NCI-H748 (cell line): Measurements from ENCODE around the gene KRTAP4-7.
"Not testable (repeated sequence)": the region's sequence is repeated elsewhere in the genome, so short reads cannot be mapped to it uniquely, and the experiment has no call there.

Experiments used
- DNase-seq: peaks from one replicate; lab custom pipeline; 2025; ENCODE audit not compliant: unreplicated experiment; lab: John Stamatoyannopoulos, UW

The KRTAP4-7 gene

GRCh38 chr17:41084100-41084856 is at the start of gene KRTAP4-7:
Gene KRTAP4-7 (plus strand): TSS chr17:41084150. CDS start chr17:41084207, 57 bp downstream.
- peak; percentile 39 for DNase-seq

DNA sequence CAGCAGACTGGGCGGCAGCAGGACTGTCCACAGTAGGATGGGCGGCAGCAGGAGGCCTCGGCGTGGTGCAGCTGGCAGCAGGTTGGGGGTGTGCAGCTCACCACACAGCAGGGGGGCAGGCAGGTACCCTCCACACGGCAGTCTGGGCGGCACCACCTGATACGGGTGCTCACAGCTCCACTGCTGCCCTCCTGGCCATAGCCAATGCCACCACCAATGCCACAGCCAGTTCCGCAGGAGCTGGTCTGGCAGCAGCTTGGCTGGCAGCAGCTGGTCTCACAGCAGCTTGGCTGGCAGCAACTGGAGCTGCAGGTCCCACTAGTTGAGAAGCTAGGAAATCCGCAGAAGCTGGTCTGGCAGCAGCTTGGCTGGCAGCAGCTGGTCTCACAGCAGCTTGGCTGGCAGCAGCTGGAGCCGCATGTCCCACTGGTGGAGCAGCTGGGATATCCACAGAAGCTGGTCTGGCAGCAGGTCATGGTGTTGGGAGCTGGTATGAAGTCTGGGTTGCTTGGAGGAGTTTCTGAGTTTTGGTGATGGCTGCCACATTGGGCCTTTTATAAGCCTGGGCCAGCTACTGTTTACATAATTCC is 49.5 kb upstream of the KRTAP4-7 start, which contains the start of gene KRTAP1-3:
KRTAP1-3 (minus strand) TSS at position 529 of the 590 bp plus-strand sequence; CDS start at position 476, 53 bp downstream.
- DNase-seq = peak; percentile 92

DNA sequence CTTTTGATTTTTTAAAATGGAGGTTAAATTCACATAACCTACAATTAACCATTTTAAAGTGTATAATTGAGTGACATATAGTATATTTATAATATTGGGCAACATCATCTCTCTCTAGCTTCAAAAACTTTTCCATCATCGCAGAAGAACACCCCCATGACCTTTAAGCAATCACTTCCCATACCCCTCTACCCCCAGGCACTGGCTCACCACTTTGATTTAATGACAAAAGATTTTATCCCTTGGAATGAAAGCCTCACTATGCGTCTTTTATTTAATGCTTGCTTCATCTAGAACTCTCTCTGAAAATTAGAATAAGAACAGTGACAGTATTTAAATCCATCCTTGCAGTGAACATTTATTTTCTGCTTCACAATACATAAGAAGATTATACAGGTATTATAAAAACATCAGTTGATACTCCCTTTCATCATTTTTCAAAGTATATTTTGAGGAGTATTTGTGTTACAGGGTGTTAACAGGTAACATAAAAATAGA is 46.0 kb upstream of the KRTAP4-7 start:
- DNase-seq = no peak

DNA sequence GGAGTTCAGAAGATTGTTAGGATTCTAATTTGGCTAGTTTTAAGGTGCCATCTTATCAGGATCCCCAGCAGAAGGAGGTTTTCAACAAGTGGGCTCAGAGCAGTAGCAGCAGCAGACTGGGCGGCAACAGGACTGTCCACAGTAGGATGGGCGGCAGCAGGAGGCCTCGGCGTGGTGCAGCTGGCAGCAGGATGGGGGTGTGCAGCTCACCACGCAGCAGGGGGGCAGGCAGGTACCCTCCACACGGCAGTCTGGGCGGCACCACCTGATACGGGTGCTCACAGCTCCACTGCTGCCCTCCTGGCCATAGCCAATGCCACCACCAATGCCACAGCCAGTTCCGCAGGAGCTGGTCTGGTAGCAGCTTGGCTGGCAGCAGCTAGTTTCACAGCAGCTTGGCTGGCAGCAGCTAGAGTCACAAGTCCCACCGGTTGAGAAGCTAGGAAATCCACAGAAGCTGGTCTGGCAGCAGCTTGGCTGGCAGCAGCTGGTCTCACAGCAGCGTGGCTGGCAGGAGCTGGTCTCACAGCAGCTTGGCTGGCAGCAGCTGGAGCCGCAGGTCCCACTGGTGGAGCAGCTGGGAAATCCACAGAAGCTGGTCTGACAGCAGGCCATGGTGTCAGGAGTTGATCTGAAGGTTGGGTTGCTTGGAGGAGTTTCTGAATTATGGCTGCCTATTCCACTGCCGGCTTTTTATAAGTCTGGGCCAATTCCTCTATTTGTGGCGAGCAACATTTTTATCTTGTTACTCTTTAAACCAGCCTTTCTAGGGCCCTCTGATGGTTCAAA is 43.0 kb upstream of the KRTAP4-7 start, which contains the start of gene KRTAP1-1:
KRTAP1-1 (minus strand) TSS at position 668 of the 789 bp plus-strand sequence; CDS start at position 615, 53 bp downstream.
- peak; percentile 41 for DNase-seq

- no peak for DNase-seq
These were observed 41.0 kb upstream of the KRTAP4-7 start for GRCh38 chr17:41042953-41043352.

- DNase-seq = not testable (repeated sequence)
These were observed 37.0 kb upstream of the KRTAP4-7 start, which contains the start of gene KRTAP2-1 for GRCh38 chr17:41046735-41047465. Gene KRTAP2-1 (minus strand): TSS chr17:41047316. CDS start chr17:41047267, 49 bp downstream.

- no peak for DNase-seq
These were observed 35.5 kb upstream of the KRTAP4-7 start for GRCh38 chr17:41048441-41048840.

DNA sequence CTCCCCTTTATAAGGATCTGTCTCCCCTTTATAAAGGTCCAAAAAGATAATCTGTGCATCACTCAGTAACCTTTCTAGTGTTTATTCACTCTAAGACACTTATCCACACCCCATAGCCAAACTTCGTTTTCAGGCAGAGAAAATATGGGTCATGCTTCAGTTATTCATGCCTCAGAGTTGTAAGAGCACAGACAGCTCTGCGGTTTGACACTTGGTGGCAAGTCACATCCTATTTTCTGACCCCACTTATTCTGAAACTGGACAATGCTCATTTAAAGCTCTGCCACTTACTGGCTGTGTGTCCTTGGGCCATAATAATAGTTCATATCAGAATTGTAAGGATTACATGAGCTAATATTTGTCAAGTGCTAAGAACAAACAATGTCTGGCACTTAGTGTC is 34.8 kb upstream of the KRTAP4-7 start:
- no peak for DNase-seq

- no peak for DNase-seq
These were observed 31.4 kb upstream of the KRTAP4-7 start for GRCh38 chr17:41052566-41052965.

- no peak for DNase-seq
These were observed 29.9 kb upstream of the KRTAP4-7 start for GRCh38 chr17:41054025-41054424.

- not testable (repeated sequence) for DNase-seq
These were observed 29.4 kb upstream of the KRTAP4-7 start for GRCh38 chr17:41054556-41054955.

DNA sequence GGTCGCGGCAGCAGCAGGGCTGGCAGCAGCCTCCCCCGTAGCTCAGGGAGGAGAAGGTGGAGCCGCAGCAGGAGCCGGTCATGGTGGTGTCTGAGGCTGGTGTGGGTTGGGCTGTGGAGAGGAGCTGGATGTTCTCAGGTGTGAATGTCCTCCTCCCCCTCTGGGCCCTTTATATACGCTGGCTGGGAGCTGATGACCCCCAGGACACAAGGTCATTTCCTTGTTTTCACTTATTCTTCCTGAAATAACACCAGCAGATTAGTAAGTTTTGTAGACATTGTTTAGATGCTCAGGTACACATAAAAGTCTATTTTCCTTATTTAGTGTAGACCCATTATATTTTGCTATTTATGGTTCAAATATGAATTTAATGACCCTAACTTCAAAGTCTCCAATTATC is 28.8 kb upstream of the KRTAP4-7 start, which contains the start of gene KRTAP2-2:
KRTAP2-2 (minus strand) TSS at position 101 of the 400 bp plus-strand sequence; CDS start at position 82, 19 bp downstream.
- not testable (repeated sequence) for DNase-seq

GRCh38 chr17:41057547-41057946 is 26.4 kb upstream of the KRTAP4-7 start:
- DNase-seq = no peak

GRCh38 chr17:41058741-41059140 is 25.2 kb upstream of the KRTAP4-7 start:
- no peak for DNase-seq

- DNase-seq = not testable (repeated sequence)
These were observed 24.5 kb upstream of the KRTAP4-7 start for GRCh38 chr17:41059276-41060051.

DNA sequence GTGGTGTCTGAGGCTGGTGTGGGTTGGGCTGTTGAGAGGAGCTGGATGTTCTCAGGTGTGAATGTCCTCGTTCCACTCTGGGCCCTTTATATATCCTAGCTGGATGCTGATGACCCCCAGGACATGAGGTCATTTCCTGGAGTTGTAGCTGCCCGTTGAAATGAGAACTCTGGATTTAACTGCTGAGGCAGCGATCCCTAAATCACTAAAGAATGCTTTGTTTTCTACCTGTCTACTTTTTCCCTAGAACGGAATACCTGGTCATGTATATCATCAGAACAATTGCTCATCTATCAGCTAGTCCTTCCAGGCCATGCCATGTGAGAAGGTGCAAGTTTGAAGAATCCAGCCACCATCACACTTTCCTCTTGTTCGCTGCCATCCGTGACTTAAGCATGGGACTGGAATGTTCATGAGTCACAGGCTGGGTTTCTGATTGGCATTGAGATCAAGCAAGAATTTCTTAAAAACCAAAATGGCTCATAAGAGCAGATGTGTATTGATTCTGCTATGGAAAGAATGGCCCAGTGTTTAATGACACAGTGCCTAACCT is 23.8 kb upstream of the KRTAP4-7 start, which contains the start of gene KRTAP2-3:
KRTAP2-3 (minus strand) TSS at position 63 of the 553 bp plus-strand sequence. CDS start 64 bp downstream, outside the sequence.
- DNase-seq = no peak

DNA sequence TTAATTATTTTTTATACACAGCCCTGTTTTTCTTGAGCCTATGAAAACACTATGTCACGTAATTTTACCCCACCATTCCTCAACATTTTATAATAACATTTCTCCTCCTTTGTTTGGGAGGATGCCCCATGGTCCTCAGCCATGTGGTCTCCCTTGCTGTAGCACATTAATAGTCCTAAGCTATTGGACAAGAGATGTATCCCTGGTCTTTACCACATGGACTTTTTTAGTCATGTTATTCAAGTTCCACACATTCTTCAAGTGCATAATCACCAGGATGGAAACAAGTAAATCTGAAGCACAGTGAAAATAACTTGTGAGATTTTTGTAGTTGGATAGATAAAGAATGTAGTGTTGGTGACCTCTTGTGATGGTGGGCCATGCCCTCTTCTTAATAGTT is 22.0 kb upstream of the KRTAP4-7 start:
- DNase-seq = no peak

DNA sequence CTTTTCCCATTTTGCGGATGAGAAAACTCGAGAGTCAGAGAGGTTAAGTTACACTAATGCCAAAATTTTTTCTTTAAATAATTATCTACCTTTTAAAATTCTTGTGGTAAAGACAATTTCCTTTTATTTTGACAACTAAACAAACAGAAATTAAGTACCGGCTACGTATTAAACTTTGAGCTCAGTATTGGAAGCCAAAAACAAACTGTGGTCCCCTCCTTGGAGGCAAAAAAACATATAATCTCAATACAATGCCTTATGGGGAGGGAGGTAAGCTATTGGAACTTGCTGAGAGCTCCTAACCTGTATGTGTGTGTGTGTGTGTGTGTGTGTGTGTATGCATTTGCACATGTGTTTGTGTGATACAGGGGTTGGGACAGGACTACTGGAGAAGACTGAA is 20.5 kb upstream of the KRTAP4-7 start:
- no peak for DNase-seq

DNA sequence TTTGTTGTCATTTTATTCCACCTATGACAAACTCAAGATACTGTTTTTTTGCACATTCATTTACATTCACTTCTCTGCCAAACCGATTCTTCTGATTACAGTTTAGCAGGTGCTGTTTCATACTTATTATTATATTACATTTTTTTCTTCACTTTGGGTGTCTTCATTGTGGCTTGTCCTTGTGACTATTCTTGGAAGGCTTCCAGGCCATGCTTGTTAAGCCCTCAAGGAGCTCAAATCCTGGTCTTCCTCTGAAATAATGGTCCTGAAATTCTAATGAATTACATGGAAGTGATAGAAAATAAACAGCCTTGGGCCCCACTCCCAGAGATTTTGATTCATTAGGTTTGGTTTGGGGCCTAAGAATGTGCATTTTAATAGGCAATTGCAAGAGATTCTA is 19.6 kb upstream of the KRTAP4-7 start:
- DNase-seq = no peak
